HG03135 (cell line): Measurements from ENCODE around the gene AQP3.
"Not testable (repeated sequence)": the region's sequence is repeated elsewhere in the genome, so short reads cannot be mapped to it uniquely, and the experiment has no call there.

ENCODE experiments used
- ATAC-seq: cut with Tn5 transposase; IDR thresholded peaks from one replicate; pipeline ENCODE4 v1.9.1; 2021; ENCODE audit warnings: mild to moderate bottlenecking, moderate library complexity; ENCODE audit not compliant: unreplicated experiment

AQP3 gene

GRCh38 chr9:33419708-33420303 lies 27.6 kb downstream of the AQP3 start:
- ATAC-seq, result no peak

- no peak for ATAC-seq
Observed at GRCh38 chr9:33418090-33418489, 29.3 kb downstream of the AQP3 start.

- no peak for ATAC-seq
Observed at GRCh38 chr9:33416996-33417395, 30.4 kb downstream of the AQP3 start.

GRCh38 chr9:33415501-33416038 lies 31.8 kb downstream of the AQP3 start:
- ATAC-seq, result no peak

- ATAC-seq, result no peak
Observed at GRCh38 chr9:33414889-33415500, 32.4 kb downstream of the AQP3 start.

GRCh38 chr9:33414268-33414667 lies 33.1 kb downstream of the AQP3 start:
- no peak for ATAC-seq

- ATAC-seq, result no peak
Observed at GRCh38 chr9:33408087-33408486, 39.3 kb downstream of the AQP3 start.

- no peak for ATAC-seq
Observed at GRCh38 chr9:33407061-33407460, 40.3 kb downstream of the AQP3 start.

GRCh38 chr9:33404788-33405362 lies 42.5 kb downstream of the AQP3 start:
- ATAC-seq, result no peak

- no peak for ATAC-seq
Observed at GRCh38 chr9:33403941-33404787, 43.2 kb downstream of the AQP3 start.

GRCh38 chr9:33402371-33402770 lies 45.0 kb downstream of the AQP3 start, which contains the start of gene AQP7:
Gene AQP7 (minus strand): TSS chr9:33402568. CDS start chr9:33401262, 1,306 bp downstream.
- not testable (repeated sequence) for ATAC-seq

- ATAC-seq, result not testable (repeated sequence)
Observed at GRCh38 chr9:33401809-33402208, 45.6 kb downstream of the AQP3 start.

- ATAC-seq, result not testable (repeated sequence)
Observed at GRCh38 chr9:33399047-33399446, 48.3 kb downstream of the AQP3 start.

- not testable (repeated sequence) for ATAC-seq
Observed at GRCh38 chr9:33397801-33398200, 49.6 kb downstream of the AQP3 start.

- not testable (repeated sequence) for ATAC-seq
Observed at GRCh38 chr9:33395159-33395879, 52.1 kb downstream of the AQP3 start.

- not testable (repeated sequence) for ATAC-seq
Observed at GRCh38 chr9:33393986-33394385, 53.4 kb downstream of the AQP3 start.

GRCh38 chr9:33393581-33393980 lies 53.8 kb downstream of the AQP3 start:
- ATAC-seq, result no peak

- not testable (repeated sequence) for ATAC-seq
Observed at GRCh38 chr9:33392591-33393021, 54.8 kb downstream of the AQP3 start.
